GM21515 (cell line): Measurements from ENCODE around the gene FHOD1.

Experiments used
- ATAC-seq: cut with Tn5 transposase; IDR thresholded peaks from one replicate; pipeline ENCODE4 v1.9.1; 2021; ENCODE audit not compliant: unreplicated experiment

Gene FHOD1

GRCh38 chr16:67179421-67180080, 67.7 kb downstream of the FHOD1 start:
- ATAC-seq = no peak
